ENCODE measurements around the gene ZBTB49.

GRCh38 chr4:4315461-4316149, 25.6 kb downstream of the ZBTB49 start:
- TF ChIP-seq TAF1 (IDR thresholded peaks at IDR 0.05; ENCODE audit: borderline replicate concordance, insufficient read depth, low read length) (no peak), POLR2AphosphoS5 (IDR thresholded peaks at IDR 0.05; ENCODE audit: low read depth, low read length) (no peak)
